ENCODE measurements around the gene RIPOR3. TPM values are rescaled to one million over a fixed set of nuclear protein-coding genes. Genes with fewer than 3 reads are reported as not detected.

Gene RIPOR3
- total RNA-seq, 1 experiment from 2014 or later: 0.46 TPM

- Histone ChIP-seq H3T11ph (ENCODE audit: low read length) (no peak overlapping the region), H2BK12ac (ENCODE audit: insufficient read length, low read depth, low read length) (no peak overlapping the region), H3K9ac (ENCODE audit: extremely low read depth, insufficient read length, low read length) (no peak overlapping the region), H3K23me2 (ENCODE audit: insufficient read length, low read depth, low read length, poor library complexity, severe bottlenecking) (no peaks in the 10 kb centered on the region), H3K4ac (ENCODE audit: low read depth, low read length) (no peak overlapping the region), H2BK5ac (ENCODE audit: insufficient read length, low read length) (no peak overlapping the region), H3K18ac (ENCODE audit: insufficient read length, low read depth, low read length) (no peak overlapping the region), H4K20me1 (ENCODE audit: control insufficient read depth, insufficient read depth, insufficient read length) (no peaks in the 10 kb centered on the region), H2BK15ac (ENCODE audit: low read depth, low read length) (no peak overlapping the region), H2BK120ac (ENCODE audit: low read depth, low read length, poor library complexity, severe bottlenecking) (no peak overlapping the region), H2AK5ac (ENCODE audit: insufficient read length, low read length) (no peak overlapping the region), H4K91ac (ENCODE audit: insufficient read length, low read depth, low read length) (no peak overlapping the region), H3K56ac (ENCODE audit: insufficient read length, low read depth, low read length) (no peak overlapping the region), H3K27me3 (ENCODE audit: insufficient read depth, low read length) (no peaks in the 10 kb centered on the region), H4K8ac (replicated peaks; ENCODE audit: insufficient read length, low read depth, low read length) (no peak overlapping the region), H3K23ac (ENCODE audit: insufficient read length, low read depth, low read length) (no peak overlapping the region), H2BK20ac (ENCODE audit: low read depth, low read length, poor library complexity, severe bottlenecking) (no peak overlapping the region), H3K4me1 (ENCODE audit: insufficient read depth, low read length) (no peaks in the 10 kb centered on the region), H3K4me2 (ENCODE audit: insufficient read depth, insufficient read length, low read length) (no peak overlapping the region), H3K27ac (ENCODE audit: insufficient read length, low read depth, low read length) (no peak overlapping the region), H3K9me3 (ENCODE audit: control insufficient read depth, low read depth, low read length) (no peaks in the 10 kb centered on the region), H3K14ac (ENCODE audit: insufficient read depth, low read length) (no peak overlapping the region), H3K79me1 (ENCODE audit: insufficient read depth, low read depth, low read length, poor library complexity, severe bottlenecking) (no peaks in the 10 kb centered on the region), H4K5ac (ENCODE audit: insufficient read length, low read depth, low read length) (no peak overlapping the region), H3K79me2 (ENCODE audit: insufficient read depth, low read length) (no peaks in the 10 kb centered on the region), H2AFZ (ENCODE audit: low read length) (no peak overlapping the region)
- Mint-ChIP-seq H3K36me3 (ENCODE audit: insufficient read depth in 1 of 3, low read depth in 3 of 3) (peaks cover 2 to 9% (median 9%) of the 10 kb centered on the region in 3 experiments; a peak in 6 of 7 replicates), H3K4me3 (no peak overlapping the region), H3K27ac (no peak overlapping the region), H3K4me1 (peaks cover 2 to 12% of the 10 kb centered on the region in 2 experiments; a peak in 3 of 4 replicates), H3K27me3 (ENCODE audit: low read depth) (no peaks in the 10 kb centered on the region; the same call in 1 of the 2 replicates), H3K9me3 (peaks cover 15 to 16% of the 10 kb centered on the region in 2 experiments)
- no peak for TF ChIP-seq CTCF (conservative IDR thresholded peaks at IDR 0.05)
- WGBS (ENCODE audit: extremely low coverage, insufficient read length, low lambda C conversion rate): no CpG with 5 or more reads among the region's 4 CpGs
- no peak for DNase-seq
These were observed 39.7 kb downstream of the RIPOR3 start for GRCh38 chr20:50651676-50652075.
